GM19372 (cell line): ENCODE measurements around the gene ALKBH8.

Source experiments
- ATAC-seq: cut with Tn5 transposase; IDR thresholded peaks from one replicate; pipeline ENCODE4 v1.9.1; 2021; ENCODE audit warnings: mild to moderate bottlenecking, low read depth, moderate library complexity; ENCODE audit not compliant: unreplicated experiment

Gene ALKBH8, protein sequence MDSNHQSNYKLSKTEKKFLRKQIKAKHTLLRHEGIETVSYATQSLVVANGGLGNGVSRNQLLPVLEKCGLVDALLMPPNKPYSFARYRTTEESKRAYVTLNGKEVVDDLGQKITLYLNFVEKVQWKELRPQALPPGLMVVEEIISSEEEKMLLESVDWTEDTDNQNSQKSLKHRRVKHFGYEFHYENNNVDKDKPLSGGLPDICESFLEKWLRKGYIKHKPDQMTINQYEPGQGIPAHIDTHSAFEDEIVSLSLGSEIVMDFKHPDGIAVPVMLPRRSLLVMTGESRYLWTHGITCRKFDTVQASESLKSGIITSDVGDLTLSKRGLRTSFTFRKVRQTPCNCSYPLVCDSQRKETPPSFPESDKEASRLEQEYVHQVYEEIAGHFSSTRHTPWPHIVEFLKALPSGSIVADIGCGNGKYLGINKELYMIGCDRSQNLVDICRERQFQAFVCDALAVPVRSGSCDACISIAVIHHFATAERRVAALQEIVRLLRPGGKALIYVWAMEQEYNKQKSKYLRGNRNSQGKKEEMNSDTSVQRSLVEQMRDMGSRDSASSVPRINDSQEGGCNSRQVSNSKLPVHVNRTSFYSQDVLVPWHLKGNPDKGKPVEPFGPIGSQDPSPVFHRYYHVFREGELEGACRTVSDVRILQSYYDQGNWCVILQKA

DNA sequence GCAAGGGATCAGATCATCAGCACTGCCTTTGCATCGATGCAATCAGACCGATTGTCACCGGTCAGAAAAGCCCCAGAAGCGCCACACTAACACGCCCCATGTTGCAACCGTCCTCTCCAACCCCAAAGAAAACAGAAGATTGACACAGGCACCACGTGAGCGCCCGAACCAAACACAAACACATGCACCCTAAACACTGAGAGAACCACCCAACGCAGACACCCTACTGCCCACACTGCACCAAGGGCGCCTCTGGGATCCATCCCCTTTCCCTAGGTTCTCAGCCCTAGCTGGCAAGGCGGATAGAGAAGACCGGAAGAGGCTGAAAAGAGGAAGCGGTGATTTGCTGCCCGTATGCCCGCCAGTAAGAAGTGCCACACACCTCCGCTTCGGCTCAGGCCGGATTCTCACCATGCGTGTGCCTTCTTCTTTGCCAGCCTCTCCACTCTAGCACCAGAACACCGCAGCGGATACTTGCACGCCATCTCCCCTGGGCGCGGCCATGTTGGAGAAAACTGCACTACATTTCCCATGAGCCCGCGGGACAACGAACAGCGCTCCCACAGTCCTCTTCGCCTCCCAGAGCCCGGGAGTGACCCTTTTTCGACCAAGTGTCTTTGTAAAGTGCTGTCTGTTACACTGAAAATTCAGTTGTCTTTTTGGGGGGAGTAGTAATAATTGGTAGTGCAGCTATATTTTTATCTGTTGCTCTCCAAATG, at the start of gene ALKBH8:
ALKBH8 (minus strand) TSS at position 517 of the 719 bp plus-strand sequence. CDS start 4,842 bp downstream, outside the sequence.
- peak; percentile 75 for ATAC-seq

DNA sequence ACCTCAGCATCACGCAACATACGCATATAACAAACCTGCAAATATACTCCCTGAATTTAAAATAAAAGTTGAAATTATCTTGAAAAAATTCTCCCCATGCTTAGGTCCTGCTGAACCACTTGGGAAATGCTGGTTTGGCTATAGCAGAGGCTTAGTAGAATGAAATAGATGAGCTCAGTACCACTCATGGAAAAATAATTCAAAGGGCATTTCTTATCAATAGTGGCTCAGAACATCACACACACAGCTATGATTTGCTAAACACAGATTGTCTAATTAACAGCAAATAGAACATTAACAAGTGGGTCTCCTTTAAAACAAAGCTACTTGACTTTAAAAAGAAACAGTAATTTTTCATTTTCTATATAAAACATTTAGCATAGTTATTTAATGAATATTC, 46.9 kb upstream of the ALKBH8 start:
- ATAC-seq, result no peak

DNA sequence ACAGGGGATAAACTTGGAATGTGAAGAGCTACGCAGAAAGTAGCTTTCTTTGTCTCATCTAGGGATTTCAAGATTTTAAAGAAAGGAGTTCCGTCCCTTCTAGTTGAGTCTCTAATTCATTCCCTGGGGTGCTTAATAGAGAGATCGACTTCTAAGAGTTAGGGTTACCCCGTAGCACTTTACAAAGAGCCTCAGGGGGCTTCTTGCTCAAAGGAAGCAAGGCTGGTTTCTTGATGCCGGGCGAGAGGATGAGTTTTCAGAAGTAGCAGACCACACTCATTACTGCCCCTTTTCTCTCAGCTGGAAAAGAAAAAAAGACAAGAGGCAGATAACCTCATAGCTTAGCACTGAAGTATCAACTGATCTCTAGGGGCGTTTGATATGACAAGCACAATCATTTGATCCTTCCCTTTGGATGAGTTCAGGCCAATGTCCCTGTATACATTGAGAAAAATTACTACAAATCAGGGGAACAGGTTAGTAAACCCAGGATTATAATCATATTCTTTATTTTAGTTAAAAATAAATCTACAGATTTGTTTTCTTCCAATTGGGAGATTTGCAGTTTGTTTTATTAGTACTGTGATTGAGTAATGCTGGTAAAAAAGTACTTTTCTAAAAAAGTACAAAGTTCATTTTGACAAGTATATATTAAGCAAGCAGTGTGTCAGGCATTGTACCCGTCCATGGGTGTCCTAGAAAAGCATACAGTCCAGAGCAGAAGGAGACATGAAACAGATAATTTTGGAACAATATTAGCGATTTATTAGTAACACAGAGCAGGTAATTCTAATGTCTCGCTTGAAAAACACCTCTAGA, 44.1 kb upstream of the ALKBH8 start:
- ATAC-seq, result no peak

DNA sequence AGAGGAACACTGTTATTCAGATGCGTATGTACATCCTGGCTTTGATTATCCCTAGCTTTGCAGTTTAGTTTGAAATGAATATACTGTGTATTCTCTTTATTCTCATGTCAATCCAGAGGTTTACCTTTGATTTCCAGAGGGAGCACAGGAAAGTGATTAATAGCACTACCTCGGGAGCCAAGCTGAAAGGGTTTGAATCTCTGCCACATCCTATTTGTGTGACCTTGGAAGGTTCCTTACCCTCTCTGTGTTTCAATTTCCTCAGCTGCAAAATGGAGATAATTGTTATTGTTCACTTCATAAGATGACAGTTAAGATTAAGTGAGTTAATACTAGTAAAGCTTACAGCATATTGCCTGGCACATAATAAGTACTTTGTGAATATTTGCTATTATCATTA, 43.3 kb upstream of the ALKBH8 start:
- ATAC-seq, result no peak

DNA sequence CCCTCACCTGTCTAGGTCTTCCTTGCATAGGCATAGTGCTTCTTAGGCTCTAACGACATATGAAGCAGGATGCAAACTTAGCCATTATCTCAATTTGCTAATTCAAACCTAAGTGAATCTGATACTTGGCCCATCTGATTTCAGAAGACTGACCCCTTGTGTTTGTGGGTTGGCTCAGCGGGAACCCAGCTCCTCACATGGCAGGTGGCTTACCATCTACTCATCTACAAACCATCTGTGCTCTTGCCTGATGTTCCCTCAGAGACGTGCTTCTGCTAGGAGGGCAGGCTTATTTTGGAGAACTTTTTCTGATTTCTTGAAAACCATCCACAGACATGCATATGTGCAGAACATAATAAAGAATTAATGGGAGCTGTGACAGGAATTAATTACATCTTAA, 40.6 kb upstream of the ALKBH8 start:
- no peak for ATAC-seq

DNA sequence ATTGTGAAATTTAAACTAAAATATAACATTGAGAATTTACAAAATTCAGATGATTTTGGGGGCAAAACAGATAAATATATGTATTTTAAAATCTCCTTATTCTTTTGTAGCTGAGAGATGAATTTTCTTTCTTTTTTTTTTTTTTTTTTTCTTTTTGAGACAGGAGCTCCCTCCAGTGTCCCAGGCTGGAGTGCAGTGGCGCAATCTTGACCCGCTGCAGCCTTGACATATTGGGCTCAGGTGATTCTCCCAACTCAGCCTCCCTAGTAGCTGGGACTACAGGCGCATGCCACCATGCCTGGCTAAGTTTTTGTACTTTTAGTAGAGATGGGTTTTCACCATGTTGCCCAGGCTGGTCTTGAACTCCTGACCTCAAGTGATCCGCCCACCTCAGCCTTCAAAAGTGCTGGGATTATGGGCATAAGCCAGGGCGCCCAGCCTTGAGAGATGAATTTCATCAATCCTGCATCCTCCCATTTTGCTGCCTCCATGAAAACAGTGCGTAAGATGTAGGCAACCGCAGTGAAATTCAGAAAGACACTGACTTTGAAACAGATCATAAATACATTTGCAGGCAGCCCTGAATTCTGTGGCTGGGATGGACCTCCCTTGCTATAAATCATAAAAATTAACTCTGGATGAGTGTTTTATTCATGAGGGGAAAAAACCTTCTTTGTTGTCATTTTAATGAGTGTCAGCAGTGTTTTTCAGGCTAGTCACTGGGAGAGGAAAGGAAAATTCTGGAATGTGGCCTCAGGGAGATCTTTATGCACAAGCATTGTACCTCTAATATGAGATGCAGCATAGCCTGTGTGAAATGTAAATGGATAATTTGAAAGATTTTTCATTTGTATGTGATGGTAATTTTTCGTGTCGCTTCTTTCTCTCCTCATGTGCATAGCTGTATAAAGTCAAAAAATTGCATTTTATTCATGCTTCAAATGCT, 39.8 kb upstream of the ALKBH8 start:
- no peak for ATAC-seq

DNA sequence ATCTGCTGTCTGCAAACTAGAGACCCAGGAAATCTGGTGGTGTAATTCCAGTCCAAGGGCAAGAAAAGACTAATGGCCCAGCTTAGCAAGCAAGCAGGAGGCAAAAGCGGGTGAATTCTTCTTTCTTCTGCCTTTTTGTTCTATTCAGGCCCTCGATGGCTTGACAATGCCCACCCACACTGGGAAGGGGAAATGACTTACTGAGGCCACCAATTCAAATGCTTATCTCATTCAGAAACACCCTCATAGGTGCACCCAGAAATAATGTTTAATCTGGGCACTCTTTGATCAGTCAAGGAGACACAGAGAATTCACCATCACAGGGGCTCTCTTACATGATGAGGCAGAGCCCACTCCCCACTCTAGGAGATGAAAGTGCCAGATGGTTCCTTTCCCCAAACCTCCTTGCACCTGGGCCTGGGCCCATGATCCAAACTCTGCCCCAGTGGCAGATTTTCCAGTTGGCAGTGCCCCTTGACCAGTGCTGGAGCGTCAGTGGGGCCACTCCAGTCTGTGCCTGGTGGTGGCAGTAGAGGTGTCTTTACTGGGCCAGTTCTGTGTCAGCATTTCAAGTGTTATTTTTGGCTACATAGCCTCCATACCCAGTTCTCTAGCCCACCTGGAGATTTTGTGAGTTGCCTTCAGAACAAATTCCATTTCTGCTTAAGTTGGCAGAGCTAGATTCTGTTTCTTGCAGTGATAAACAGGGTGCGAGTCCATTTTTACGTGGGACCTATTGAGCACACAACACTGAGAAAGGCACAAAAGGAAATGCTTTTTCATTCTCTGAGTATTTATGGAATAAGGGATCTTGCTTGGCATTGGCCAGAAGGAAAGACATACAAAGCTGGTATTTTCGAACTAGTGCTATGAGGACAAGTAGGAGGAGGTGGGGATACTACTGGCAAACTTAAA, 32.9 kb upstream of the ALKBH8 start:
- ATAC-seq, result no peak

DNA sequence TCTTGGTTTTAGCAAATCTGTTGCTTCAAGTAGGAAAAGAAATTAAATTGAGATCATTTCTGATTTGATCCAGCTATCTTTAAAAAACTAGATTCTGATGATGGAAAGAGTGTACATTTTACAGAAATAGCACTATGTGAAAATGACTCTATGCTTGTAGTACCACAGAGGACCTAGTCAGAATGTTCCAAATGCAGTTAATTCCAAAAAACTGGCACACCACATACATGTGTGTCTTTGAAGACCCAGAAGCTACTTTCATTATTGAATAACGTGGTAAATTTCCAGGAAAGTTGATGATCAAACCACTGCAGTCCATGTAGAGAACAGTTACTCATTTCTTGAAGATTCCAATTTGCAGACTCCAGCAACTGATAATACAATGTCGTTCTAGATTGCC, 29.2 kb upstream of the ALKBH8 start:
- ATAC-seq, result no peak

DNA sequence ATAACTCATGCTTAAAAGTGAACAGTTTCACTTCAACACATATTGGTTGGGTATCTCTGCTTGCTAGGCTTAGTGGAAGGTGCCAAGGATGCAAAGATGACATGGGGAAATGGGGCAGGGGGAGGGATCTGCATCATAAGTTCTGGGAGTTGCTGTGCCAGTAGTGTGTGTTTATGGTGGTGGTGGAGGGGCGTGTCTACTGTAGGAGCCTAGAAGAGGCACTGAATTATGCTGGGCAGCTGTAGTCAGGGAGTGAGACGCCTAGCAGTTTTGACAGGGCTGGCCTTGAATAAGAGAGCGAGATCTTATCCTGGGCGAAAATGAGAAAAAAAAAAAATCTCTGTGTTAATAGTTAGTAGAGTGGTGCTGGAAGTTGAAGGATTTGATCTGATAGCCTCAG, 28.4 kb upstream of the ALKBH8 start:
- no peak for ATAC-seq

DNA sequence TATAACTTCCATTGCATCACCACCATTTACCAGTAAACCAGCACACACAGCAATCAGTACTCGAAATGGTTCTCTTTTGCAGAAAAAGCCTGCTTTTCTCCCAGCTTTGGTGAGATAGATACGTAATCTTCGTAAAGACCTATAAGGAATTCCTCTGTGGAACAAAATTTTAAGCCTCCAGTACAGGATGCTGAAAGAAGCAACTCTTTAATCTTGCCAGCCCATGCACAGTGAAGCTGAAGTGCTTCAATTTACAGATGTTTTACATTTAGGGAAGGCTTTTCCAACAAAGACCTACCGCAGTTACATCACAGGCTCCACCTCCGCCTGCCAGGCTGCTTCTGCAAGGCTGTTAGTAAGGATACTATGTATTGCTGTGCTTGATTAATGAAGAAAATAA, 27.3 kb upstream of the ALKBH8 start:
- no peak for ATAC-seq

DNA sequence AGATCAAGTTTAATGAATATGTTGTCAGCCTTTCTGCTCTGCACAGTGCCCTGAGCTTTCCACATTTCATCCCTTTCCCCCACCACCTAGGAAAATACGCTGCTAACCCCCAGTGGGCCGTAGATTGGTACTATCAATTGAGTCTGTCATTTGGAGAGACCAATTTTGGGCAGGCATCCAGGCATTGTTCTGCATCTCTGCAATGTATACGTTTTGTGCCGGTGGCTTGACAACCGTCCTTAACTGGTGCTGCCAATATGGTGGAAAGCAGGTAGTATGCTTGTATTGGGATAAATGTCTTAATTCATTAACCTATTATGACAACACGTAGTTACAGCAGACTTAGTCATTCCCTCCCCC, 26.7 kb upstream of the ALKBH8 start:
- no peak for ATAC-seq

DNA sequence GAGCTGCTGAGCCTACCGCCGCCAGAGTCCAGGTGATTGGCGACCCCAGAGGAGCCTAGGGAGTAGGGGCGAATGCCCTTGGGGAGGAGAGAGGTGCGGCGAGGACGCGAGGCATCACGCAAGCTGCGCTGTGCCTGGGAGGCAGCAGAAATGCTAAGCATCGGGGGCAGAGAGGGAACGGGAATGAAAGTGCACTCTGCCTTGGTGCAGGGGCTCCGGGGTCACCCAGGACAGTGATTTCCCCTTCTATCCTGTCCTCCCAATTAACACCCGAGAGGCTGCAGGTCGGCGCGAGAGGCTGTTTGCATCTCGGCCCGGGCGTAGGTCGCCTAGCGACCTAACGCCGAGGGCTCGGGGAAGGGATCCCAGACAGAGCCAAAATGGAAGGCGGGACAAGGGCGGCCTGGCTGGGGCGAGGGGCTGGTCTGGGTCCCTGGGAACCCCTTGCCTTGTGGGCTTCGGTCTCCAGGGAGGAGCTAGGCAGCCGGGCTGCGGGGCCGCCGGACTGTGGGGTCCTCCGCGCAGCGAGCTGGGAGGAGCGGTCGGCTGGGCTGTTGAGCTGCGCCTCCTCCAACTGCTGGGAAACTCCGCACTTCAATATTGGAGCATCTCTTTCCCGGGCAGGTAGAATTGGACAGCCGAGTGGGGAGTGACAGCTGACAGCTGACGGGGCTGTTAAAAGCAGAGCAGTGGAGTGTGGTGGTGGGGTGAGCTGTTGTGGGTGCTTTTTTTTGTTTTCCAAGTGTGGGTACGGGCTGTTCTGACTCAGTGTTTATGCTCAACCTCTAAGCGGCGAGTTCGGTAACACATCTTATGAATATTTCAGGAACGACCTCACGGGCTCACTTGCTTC, 26.1 kb upstream of the ALKBH8 start:
- peak; percentile 41 for ATAC-seq

DNA sequence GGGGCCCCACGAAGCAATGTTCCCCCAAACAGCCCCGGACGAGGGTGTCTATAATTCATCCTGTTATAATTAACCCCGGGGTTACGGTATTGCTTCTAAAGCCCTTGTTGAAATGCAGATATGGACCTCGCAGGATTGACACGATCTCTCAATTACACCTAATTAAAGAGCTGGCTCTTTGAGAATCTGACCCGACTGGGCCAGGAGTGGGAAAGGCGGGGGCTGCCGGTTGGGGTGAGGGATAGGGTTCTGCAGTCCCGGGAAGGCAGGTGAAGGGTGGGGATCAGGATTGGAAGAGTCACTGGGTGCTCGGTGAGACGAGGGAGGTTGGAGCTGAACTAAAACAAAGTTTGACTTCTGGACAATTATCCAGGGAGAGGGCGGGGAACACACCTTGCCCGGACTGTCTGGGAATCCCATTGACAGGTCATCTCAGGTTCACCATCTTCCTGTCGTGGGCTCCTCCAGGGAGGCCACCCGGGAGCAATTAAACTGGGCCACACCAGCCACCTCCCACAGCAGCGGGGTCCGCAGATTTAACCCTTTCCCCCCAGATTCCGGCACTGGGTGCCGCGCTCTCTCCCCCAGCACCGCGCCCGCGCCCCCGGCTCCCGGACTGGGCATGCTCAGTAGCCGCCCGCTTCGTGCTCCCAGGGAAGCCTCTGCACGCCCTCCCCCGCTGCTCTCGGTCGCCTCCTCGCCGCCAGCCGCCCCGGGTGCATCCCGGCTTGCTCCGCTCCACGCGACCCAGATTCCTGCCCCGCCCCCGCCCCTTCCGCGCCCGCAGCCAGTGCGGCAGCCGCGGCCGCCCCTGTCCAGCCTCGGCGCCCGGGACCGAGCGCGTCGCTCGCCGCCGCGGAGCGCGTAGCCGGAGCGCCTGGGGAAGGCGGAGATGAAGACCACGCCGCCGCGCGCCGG, 25.2 kb upstream of the ALKBH8 start, which contains the start of gene ELMOD1:
ELMOD1 (plus strand) TSS at position 688 of the 918 bp plus-strand sequence. CDS start 27,043 bp downstream, outside the sequence.
- ATAC-seq, result peak; percentile 56

DNA sequence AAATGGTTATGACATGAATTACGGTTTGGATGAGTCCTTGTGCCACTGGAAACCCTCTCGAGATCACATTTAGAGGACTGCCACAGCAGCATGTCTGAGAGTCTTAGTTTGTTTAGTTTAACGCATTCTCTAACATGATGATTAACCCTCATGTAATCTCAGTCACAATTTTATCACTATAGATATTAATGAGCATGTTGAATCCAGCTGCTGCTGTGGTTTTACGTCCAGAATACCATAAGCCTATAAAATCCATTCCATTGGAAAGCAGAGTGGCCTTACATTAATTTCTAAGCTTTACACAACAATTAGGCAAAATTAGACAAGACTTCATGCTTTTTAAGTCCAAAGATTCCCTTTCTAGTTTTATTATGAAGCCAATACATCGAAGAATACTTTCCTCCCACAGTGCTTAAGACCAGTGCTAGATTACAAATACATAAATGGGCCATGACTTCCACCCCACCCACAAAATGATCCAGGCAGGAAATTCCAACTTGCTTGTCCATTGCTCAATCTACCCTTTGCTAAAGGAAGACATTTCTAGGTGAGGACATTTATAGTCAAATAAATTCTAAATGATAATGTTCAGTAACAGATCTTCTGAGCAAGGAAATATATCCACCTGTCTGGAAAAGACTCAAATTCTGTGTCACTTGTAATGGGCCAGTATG, 21.9 kb upstream of the ALKBH8 start:
- ATAC-seq, result no peak

DNA sequence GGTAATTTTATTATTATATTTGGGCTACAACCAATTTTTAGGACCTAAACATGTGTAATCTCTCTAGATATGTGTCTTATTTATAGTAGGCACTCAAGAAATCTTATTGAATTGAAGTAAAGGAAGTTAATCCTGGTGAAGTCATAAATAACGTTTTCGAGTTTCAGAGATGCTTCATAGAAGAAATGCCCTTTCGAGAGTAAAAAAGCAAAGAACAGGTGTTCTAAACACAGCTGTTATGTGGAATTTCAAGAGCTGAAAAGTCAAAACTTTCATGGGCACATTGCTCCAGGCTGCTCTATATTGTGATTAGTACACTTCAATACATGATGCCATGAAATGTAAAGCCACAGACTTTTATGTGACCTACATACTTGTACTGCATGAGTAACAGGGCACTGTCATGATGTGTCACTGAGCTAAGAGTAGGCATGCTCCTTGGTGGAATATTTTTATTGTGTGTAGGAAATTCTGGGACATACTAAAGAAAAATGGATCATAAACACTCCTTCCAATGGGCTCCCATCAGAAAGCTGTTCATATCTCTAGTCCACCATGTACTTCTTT, 18.2 kb upstream of the ALKBH8 start:
- ATAC-seq, result no peak

DNA sequence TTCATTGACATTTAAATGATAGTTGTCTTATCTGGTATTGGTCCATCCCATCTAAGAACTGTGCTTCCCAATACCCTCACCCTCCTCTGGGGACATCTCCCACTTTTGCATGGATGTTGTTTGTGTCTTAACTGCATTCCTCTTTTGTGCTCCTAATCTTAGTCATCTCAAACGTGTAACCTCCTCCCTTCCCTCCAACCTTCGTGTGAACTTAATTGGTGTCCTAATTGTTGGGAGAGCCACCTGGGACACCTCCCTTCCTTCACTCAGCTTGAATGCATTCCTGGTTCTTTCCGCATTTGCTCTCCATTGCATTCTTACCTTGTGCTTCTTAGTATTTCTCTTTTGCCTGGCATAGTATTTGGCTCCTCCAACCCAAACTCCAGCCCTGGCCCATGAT, 15.6 kb upstream of the ALKBH8 start:
- no peak for ATAC-seq
